Large intestine (tissue), 3 donors: ENCODE results near the gene SYNJ2. TPM values are rescaled to one million over a fixed set of nuclear protein-coding genes. Genes with fewer than 3 reads are reported as not detected.

Source experiments
- DNase-seq, 2 donors: peaks; one replicate each; pipeline versions ENCODE4 v3.0.0 to v3.0.0-alpha.2; 2013
- H3K27ac ChIP-seq: one replicate; pipeline ENCODE4 v1.5.1; 2013; ENCODE audit warnings: low read length
- H3K27me3 ChIP-seq: 2 replicates; pipeline ENCODE4 v1.6.1; 2013; ENCODE audit warnings: low read length; ENCODE audit not compliant: control insufficient read depth, insufficient read depth
- H3K36me3 ChIP-seq: 2 replicates; pipeline ENCODE4 v1.6.1; 2013; ENCODE audit warnings: low read length; ENCODE audit not compliant: control insufficient read depth, insufficient read depth
- H3K4me1 ChIP-seq: one replicate; pipeline ENCODE4 v1.6.1; 2013; ENCODE audit warnings: low read length; ENCODE audit not compliant: control insufficient read depth, insufficient read depth
- H3K4me3 ChIP-seq: one replicate; pipeline ENCODE4 v1.5.1; 2013; ENCODE audit warnings: low read length
- H3K9me3 ChIP-seq: one replicate; pipeline ENCODE4 v1.6.1; 2013; ENCODE audit warnings: mild to moderate bottlenecking, low read depth, low read length, moderate library complexity; ENCODE audit not compliant: control insufficient read depth
- WGBS: methylation state at CpG from one replicate; pipeline ENCODE4 v1.1.5; 2013; ENCODE audit warnings: low lambda C conversion rate; ENCODE audit not compliant: insufficient coverage; 5-methylcytosine and 5-hydroxymethylcytosine counted together
- polyA plus RNA-seq: library from polyadenylated mRNA; unstranded; fragments of 120-200 nt; gene quantifications from one replicate; pipeline ENCODE4 v1.2.1, GENCODE V29; 2013

Gene SYNJ2
- polyA plus RNA-seq, 1 donor, result 14.3 TPM

DNA sequence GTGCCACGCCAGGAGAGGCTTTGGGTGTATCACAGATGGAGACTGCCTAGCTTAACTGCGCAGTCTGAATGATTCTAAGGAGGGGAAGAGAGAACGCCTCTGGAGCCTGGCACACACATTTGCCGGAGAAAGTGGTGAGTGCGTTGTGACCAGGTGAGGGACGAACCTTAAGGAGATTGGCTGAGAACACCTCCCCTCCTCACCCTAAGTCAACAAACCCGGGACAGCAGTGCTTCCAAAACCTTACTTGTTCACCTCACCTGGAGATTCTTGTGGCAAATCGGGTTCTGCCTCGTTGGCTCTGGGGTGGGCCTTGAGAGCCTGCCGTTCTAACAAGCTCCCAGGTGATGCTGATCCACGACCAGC, 9.4 kb downstream of the SYNJ2 start:
- Histone ChIP-seq H3K4me1 (peaks cover 13% of the 10 kb centered on the region), H3K27me3 (no peaks in the 10 kb centered on the region), H3K27ac (no peak overlapping the region), H3K36me3 (no peaks in the 10 kb centered on the region), H3K9me3 (no peaks in the 10 kb centered on the region), H3K4me3 (no peak overlapping the region)
- DNase-seq, result no peak
- WGBS, result no CpG with 5 or more reads among the region's 11 CpGs

DNA sequence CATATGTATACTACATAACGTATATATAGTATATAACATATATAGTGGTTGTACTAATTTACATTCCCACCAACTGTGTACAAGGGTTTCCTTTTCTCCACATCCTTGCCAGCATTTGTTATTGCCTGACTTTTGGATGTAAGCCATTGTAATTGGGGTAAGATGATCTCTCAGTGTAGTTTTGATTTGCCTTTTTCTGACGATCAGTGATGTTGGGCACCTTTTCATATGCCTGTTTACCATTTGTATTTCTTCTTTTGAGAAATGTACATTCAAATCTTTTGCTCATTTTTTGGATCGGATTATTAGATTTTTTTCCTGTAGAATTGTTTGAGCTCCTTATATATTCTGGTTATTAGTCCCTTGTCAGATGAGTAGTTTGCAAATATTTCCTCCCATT, 11.4 kb downstream of the SYNJ2 start:
- no peak for DNase-seq
- H3K36me3 ChIP-seq, result no peaks in the 10 kb centered on the region
- no peak overlapping the region for H3K4me3 ChIP-seq
- H3K4me1 ChIP-seq, result peaks cover 9% of the 10 kb centered on the region
- H3K27me3 ChIP-seq, result no peaks in the 10 kb centered on the region
- no peaks in the 10 kb centered on the region for H3K9me3 ChIP-seq
- WGBS, result 100% methylated on average over 1 of the region's 3 CpGs
- H3K27ac ChIP-seq, result no peak overlapping the region

DNA sequence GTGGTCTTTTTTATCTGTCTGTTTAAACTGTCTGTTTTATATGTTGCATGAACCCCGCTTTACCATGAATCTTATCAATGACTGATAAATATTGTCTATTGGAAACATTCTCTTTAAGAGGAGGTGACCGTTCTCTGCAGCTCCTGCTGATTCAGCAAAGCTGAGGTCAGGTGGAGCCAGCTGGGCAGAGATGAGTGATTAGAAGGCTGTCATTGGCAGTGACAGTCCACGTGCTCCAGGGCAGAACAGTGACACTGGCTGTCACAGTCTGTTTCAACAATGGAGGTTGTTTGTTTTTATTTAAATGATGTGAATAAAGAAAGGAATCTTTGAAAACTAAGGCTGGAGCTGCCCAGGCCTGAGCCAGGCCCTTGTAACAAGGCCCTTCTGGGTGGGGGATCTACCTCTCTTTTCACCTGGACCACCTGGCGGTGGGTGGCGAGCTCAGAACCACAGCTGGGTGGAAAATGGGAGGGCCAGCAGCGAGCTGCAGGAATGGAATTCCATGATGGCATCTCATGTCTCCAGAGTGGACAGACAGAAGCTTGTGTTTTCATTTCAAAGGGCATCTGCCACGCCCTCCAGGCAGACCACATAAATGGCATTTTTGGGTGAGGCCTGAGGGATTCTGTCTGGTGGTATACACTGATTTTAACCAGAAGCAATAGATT, 12.6 kb downstream of the SYNJ2 start:
- no peaks in the 10 kb centered on the region for H3K9me3 ChIP-seq
- peaks cover 9% of the 10 kb centered on the region for H3K4me1 ChIP-seq
- no peak overlapping the region for H3K27ac ChIP-seq
- H3K36me3 ChIP-seq, result no peaks in the 10 kb centered on the region
- WGBS, result no CpG with 5 or more reads among the region's 7 CpGs
- DNase-seq, result peak in 1 of 2 donors; percentile 47
- no peak overlapping the region for H3K4me3 ChIP-seq
- H3K27me3 ChIP-seq, result no peaks in the 10 kb centered on the region

DNA sequence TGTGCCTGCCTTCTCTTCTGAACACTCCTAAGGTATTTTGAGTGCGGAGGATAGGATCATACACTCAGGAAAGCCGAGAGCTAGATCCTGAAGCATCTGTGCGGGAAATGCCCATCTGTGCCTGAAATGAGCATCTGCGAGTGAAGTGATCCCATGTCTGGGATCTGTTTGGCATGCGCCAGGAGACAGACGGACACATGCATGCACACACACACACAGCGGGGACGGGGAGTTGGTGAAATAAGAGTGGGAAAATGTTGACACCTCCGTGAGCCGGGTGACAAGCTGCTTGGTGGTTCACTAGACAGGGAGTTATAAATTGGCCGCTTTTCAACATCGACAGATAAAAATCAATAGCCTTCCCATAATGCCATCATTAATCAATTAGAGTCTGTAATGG, 13.8 kb downstream of the SYNJ2 start:
- Histone ChIP-seq H3K4me1 (peaks cover 9% of the 10 kb centered on the region), H3K9me3 (no peaks in the 10 kb centered on the region), H3K36me3 (no peaks in the 10 kb centered on the region), H3K4me3 (no peak overlapping the region), H3K27me3 (no peaks in the 10 kb centered on the region), H3K27ac (no peak overlapping the region)
- WGBS, result no CpG with 5 or more reads among the region's 12 CpGs
- DNase-seq, result no peak

DNA sequence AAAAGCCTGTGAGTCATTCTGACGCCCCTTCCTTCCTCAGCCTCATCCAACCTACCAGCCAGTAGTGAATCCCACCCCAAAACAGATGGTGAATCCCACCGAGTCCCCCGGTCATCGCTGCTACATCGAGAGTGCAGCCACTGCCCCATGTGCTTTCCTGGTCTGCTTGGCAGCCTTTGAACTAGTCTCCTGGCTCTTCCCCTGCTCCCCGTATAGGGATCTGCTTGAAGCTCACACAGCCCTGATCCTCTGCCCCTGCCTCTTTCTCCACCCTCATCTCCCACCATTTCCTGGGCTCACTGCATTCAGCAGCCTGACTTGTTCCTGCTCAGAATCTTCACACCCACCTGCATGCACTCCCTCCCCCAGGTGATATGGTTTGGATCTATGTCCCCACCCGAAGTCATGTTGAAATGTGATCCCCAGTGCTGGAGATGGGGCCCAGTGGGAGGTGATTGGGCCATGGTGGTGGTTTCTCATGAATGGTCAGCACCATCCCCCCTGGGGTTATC, 14.6 kb downstream of the SYNJ2 start:
- Histone ChIP-seq H3K27me3 (no peaks in the 10 kb centered on the region), H3K4me3 (no peak overlapping the region), H3K9me3 (no peaks in the 10 kb centered on the region), H3K4me1 (peaks cover 9% of the 10 kb centered on the region), H3K36me3 (no peaks in the 10 kb centered on the region), H3K27ac (no peak overlapping the region)
- no CpG with 5 or more reads among the region's 7 CpGs for WGBS
- no peak for DNase-seq

DNA sequence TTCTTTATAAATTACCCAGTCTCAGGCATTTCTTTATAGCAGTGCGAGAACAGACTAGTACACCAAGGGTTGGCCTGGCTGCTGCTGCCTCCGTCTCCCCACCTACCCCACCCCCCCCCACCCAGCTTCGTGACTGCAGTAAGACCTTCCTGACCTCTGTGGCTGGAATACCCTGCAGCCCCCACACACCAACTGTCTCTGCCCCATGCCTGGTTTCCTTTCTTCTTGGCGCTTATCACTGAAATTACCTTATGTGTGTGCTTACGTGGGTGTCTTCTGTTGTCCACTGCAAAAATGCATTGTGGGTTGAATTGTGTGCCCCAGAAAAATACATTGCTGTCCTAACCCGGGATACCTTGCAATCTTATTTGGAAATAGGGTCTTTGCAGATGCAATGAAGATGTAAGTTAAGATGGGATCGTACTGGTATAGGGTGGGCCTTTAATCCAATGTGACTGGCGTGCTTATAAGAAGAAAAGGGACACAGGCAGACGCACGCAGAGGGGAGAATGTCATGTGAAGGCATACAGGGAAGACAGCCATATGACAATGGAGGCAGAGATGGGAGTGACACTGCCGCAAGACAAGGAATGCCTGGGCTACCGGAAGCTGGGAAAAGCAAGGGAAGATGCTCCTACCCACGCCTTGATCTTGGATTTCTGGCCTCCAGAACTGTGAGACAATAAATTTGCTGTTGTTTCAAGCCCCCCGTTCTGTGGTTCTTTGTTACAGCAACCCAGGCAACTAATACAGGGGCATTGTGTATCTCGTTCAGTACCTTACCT, 15.4 kb downstream of the SYNJ2 start:
- no peak overlapping the region for H3K4me3 ChIP-seq
- H3K36me3 ChIP-seq, result no peaks in the 10 kb centered on the region
- H3K9me3 ChIP-seq, result no peaks in the 10 kb centered on the region
- WGBS, result 100% methylated on average over 1 of the region's 15 CpGs
- DNase-seq, result no peak
- no peak overlapping the region for H3K27ac ChIP-seq
- H3K4me1 ChIP-seq, result peaks cover 9% of the 10 kb centered on the region
- H3K27me3 ChIP-seq, result no peaks in the 10 kb centered on the region

DNA sequence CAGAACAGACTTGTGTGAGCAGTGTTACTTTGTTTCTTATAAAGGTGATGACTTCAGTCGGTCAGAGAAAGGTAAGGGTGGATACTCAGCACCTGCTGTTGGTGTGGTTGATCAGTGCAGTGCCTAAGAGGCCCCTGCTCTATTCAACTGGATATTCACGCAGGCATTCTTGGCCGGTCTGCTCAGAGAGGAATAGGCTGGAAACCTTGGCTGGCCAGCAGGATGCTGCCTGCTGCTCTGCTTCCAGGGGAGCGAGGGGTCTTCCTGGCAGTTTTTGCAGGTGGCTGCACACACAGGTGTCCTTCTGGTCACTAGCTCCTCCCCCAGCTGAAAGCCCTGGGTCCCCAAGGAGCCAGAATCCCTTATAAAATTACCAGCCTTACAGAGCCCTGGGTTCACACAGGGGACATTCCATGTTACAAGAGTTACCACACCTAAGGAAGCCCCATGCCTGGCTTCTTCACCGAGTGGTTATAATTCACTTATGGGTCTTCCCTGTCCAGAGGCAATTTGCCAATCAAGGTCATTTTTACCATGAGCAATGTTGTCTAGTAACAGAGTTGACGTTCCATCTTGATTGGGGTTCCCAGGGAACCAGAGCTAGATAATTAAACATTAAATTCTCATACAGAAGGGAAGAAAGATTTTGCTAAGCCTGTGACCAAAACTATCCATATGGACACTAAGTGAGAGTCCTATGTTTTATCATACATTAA, 16.4 kb downstream of the SYNJ2 start:
- Histone ChIP-seq H3K4me1 (peaks cover 17% of the 10 kb centered on the region), H3K27me3 (no peaks in the 10 kb centered on the region), H3K36me3 (no peaks in the 10 kb centered on the region), H3K27ac (no peak overlapping the region), H3K9me3 (no peaks in the 10 kb centered on the region), H3K4me3 (no peak overlapping the region)
- no CpG with 5 or more reads among the region's 6 CpGs for WGBS
- DNase-seq, result no peak

DNA sequence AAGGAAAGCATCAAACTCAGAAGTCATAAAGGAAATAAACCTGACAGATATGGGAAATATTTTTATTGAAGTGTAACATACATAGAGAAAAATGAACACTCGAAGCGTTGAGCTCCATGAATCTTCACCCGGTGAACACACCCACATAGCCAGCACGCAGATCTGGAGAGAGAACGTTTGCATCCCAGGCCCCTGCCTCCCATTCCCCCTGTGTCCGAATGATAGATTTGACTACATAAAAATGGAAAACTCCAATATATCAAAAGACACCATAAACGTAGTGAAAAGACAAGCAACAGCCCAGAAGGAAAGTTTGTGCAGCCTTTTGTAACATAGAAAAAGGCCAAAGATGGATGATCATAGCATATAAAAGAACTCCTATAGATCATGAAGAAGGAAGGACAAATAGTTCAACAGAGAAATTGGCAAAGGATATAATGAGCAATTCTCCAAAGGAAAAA, 17.1 kb downstream of the SYNJ2 start:
- no peak overlapping the region for H3K27ac ChIP-seq
- no peaks in the 10 kb centered on the region for H3K9me3 ChIP-seq
- H3K36me3 ChIP-seq, result no peaks in the 10 kb centered on the region
- H3K27me3 ChIP-seq, result no peaks in the 10 kb centered on the region
- WGBS, result 80% methylated on average over 1 of the region's 7 CpGs
- no peak overlapping the region for H3K4me3 ChIP-seq
- DNase-seq, result no peak
- H3K4me1 ChIP-seq, result peaks cover 22% of the 10 kb centered on the region

DNA sequence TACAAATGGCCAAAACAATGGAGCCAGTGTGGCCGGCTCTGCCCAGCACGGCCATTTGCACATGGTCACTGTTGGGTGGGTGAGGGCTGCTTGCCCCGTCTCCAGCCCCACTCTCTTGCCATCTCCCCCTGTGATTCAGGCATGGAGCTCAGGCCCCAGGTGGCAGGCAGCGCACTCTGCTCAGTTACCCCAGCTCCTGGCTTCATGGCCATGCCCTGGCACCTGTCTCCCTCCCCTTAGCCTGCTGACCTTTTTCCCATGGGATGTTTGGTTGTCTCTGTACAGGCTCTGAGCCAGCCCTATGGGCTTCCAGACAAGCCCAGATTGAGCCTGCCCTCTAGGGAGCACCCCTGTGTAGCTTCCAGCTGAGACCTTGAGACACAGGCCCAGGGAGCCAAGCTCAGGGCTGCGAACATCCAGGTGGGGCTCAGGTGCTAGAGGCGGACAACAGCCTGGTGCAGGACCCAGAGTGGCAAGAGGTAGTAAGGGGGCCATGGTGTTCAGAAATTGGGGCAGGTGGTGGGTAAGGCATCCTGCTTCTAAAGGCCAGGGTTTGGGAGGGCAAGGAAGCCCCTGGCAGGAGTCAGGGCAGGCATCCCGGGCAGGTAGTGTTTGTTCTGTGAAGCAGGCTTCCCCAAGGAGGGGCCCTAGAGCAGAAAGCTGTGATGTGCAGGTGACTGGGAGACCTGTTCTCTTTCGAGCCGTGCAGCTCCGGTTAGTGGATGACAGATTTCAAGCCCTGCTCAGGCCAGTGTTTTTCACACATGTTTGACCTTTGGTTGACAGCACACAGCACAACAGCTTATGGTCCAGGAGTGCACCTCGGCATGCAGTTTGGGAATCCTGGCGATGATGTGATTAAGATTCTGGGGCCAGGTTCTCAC, 17.7 kb downstream of the SYNJ2 start:
- H3K27me3 ChIP-seq, result no peaks in the 10 kb centered on the region
- DNase-seq, result no peak

More for the DNA sequence above, 17.7 kb downstream of the SYNJ2 start:
- Histone ChIP-seq H3K4me3 (no peak overlapping the region), H3K9me3 (no peaks in the 10 kb centered on the region), H3K27ac (no peak overlapping the region), H3K4me1 (peaks cover 17% of the 10 kb centered on the region), H3K36me3 (no peaks in the 10 kb centered on the region)
- WGBS, result no CpG with 5 or more reads among the region's 12 CpGs
